Gastroesophageal sphincter (tissue), 4 donors: Measurements from ENCODE around the gene CSRP1. TPM values are rescaled to one million over a fixed set of nuclear protein-coding genes. Genes with fewer than 3 reads are reported as not detected.

ENCODE experiments used
- ATAC-seq: fragments of 150-250 bp; one replicate; pipeline ENCODE4 v1.9.1; 2016; ENCODE audit warnings: mild to moderate bottlenecking, moderate library complexity
- H3K27ac ChIP-seq, 4 donors: fragments of 200-600 bp; sonication (generic) in 3 of 4; 1 replicate in 3 of 4; 2 replicates in 1 of 4; pipeline ENCODE4 v1.5.1; 2016 to 2019
- H3K27me3 ChIP-seq: fragments of 200-600 bp; sonication (generic); one replicate; pipeline ENCODE4 v1.5.1; 2019
- H3K36me3 ChIP-seq, 2 donors: fragments of 200-600 bp; sonication (generic); one replicate each; pipeline ENCODE4 v1.5.1; 2019; ENCODE audit warnings: control low read depth in 1 of 2
- H3K4me1 ChIP-seq, 3 donors: fragments of 200-600 bp; sonication (generic); 1 replicate in 2 of 3; 2 replicates in 1 of 3; pipeline ENCODE4 v1.5.1; 2016 to 2019; ENCODE audit warnings: control low read depth in 2 of 3
- H3K4me3 ChIP-seq, 2 donors: fragments of 200-600 bp; sonication (generic); one replicate each; pipeline ENCODE4 v1.5.1; 2019; ENCODE audit warnings: mild to moderate bottlenecking in 1 of 2, moderate library complexity in 1 of 2
- H3K9me3 ChIP-seq, 3 donors: fragments of 200-600 bp; sonication (generic); one replicate each; pipeline ENCODE4 v1.5.1; 2017 to 2019; ENCODE audit warnings: control low read depth in 2 of 3
- CTCF ChIP-seq, 4 experiments: fragments of 200-600 bp in 2 of 4; fragments of 450-650 bp in 2 of 4; sonication (generic) in 1 of 4; IDR thresholded peaks; one replicate each; pipeline ENCODE4 v1.5.1; 2017 to 2019; ENCODE audit warnings: antibody characterized with exemption in 4 of 4, mild to moderate bottlenecking in 2 of 4, moderate library complexity in 2 of 4
- EP300 ChIP-seq: sonication (generic); formaldehyde crosslinking; IDR thresholded peaks from one replicate; pipeline ENCODE4 v1.6.1; 2017; ENCODE audit warnings: antibody characterized with exemption, mild to moderate bottlenecking
- POLR2A ChIP-seq, 2 donors: fragments of 450-650 bp; IDR thresholded peaks; one replicate each; pipeline ENCODE4 v1.6.1; 2017; ENCODE audit warnings: antibody characterized with exemption in 2 of 2, mild to moderate bottlenecking in 2 of 2, moderate library complexity in 1 of 2
- POLR2AphosphoS5 ChIP-seq: sonication (generic); formaldehyde crosslinking; IDR thresholded peaks from one replicate; pipeline ENCODE4 v1.6.1; 2017; ENCODE audit warnings: antibody characterized with exemption
- WGBS, 2 donors: methylation state at CpG; one replicate each; pipeline ENCODE4 v1.1.5; 2018; ENCODE audit warnings: low coverage in 1 of 2; 5-methylcytosine and 5-hydroxymethylcytosine counted together
- total RNA-seq, 4 donors: library from RNA; depleted of rRNA; stranded (reverse); fragments of >200 nt; gene quantifications; one replicate each; pipeline ENCODE4 v1.1.0, GENCODE V29; 2016

CSRP1 gene
- total RNA-seq, 4 donors from 2014 or later, result 4,484 to 9,179 (median 5,319) TPM

GRCh38 chr1:201491896-201492511 lies 14.9 kb downstream of the CSRP1 start:
- Histone ChIP-seq H3K36me3 (peaks cover 3 to 84% of the 10 kb centered on the region in 2 donors), H3K4me1 (peaks cover 66 to 100% (median 91%) of the 10 kb centered on the region in 3 donors), H3K27ac (peak overlapping the region; percentile 80 to 97 (median 97)), H3K27me3 (no peaks in the 10 kb centered on the region), H3K9me3 (no peaks in the 10 kb centered on the region), H3K4me3 (no peak overlapping the region)
- ATAC-seq, result no peak
- TF ChIP-seq EP300 (no peak), CTCF (IDR thresholded peaks at IDR 0.05) (no peak), POLR2A (IDR thresholded peaks at IDR 0.05) (no peak), POLR2AphosphoS5 (peak; percentile 49)
- 27 to 40% methylated on average over 2 of the region's 3 CpGs for WGBS, 2 donors

DNA sequence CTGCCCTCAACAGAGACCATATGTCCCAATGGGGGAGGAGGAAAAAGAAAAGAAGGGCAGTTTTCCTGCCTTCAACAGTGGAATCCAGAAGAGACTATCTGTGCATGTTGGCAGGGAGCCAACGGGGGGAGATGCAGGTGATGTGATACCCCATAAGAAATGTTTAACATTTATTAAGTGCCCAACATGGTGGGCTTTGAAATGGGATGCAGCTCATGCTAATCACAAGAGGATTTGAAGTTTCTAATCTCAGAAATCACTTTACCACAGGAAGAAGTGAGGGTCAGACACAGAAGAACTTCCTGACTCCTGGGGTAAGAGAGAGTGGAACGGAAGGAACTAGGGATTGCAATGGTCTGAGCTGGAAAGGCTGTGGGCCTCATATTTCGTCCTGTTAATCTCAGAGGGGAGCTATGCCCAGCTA lies 16.2 kb downstream of the CSRP1 start:
- H3K4me1 ChIP-seq, result peaks cover 58 to 100% (median 80%) of the 10 kb centered on the region in 3 donors
- no peaks in the 10 kb centered on the region for H3K27me3 ChIP-seq
- H3K36me3 ChIP-seq, result peaks cover 3 to 96% of the 10 kb centered on the region in 2 donors
- ATAC-seq, result no peak
- H3K27ac ChIP-seq, result peak overlapping the region; percentile 80 to 97 (median 97)
- H3K4me3 ChIP-seq, result no peak overlapping the region
- H3K9me3 ChIP-seq, result no peaks in the 10 kb centered on the region
- TF ChIP-seq POLR2AphosphoS5, result no peak
- no peak for TF ChIP-seq POLR2A (IDR thresholded peaks at IDR 0.05)
- TF ChIP-seq EP300, result no peak
- no peak for TF ChIP-seq CTCF (IDR thresholded peaks at IDR 0.05)
- 16 to 23% methylated on average over 3 of the region's 3 CpGs for WGBS, 2 donors

GRCh38 chr1:201489643-201490261 lies 17.2 kb downstream of the CSRP1 start:
- no peak for ATAC-seq
- Histone ChIP-seq H3K4me3 (no peak overlapping the region), H3K27me3 (no peaks in the 10 kb centered on the region), H3K4me1 (peaks cover 49 to 100% (median 70%) of the 10 kb centered on the region in 3 donors), H3K27ac (peak overlapping the region; percentile 80 to 97 (median 97)), H3K36me3 (peaks cover under 1 to 96% of the 10 kb centered on the region in 2 donors), H3K9me3 (no peaks in the 10 kb centered on the region)
- TF ChIP-seq CTCF (IDR thresholded peaks at IDR 0.05) (no peak), EP300 (no peak), POLR2AphosphoS5 (no peak), POLR2A (IDR thresholded peaks at IDR 0.05) (no peak)
- 42 to 72% methylated on average over 4 to 5 of the region's 6 CpGs for WGBS, 2 donors

DNA sequence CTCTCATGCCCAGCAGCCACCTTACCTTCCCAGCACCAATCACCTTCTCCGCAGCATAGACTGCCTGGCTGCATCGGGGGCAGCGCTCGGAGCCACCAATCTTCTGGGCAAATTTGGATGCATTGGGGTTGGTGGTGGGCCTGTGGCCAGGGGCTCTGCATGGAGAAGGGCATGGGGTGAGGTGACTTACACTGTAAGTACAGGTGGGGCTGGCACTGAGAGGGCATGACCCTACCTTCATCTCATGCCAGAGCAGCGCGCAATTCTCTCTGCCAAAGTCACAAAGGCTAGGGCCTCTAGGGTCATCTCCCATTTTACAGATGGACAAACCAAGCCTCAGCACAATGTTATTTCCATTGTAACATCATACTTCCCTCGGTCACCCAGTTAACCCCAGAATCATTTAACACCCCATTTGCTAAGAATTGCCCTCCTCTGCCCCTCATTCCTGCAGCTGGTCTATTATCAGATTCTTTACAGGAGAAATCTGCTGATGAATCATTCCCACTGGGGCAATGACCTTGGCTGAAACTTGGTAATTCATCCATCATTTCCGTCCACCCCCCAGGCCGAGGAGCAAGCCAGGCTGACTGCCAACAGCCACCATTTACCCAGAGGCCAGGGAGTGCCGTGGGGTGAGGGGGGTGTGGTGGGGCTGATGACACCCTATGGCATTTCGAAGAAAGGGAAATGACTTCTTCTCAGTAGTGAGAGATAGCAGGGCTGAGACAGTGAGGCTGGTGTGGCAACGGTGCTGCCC lies 17.9 kb downstream of the CSRP1 start:
- peak; percentile 66 for ATAC-seq
- Histone ChIP-seq H3K4me1 (peaks cover 44 to 99% (median 63%) of the 10 kb centered on the region in 3 donors), H3K27ac (peak overlapping the region; percentile 80 to 97 (median 97)), H3K9me3 (no peaks in the 10 kb centered on the region), H3K27me3 (no peaks in the 10 kb centered on the region), H3K4me3 (no peak overlapping the region), H3K36me3 (peaks cover 3 to 96% of the 10 kb centered on the region in 2 donors)
- TF ChIP-seq POLR2AphosphoS5, result peak; percentile 89
- TF ChIP-seq CTCF (IDR thresholded peaks at IDR 0.05), result no peak
- no peak for TF ChIP-seq POLR2A (IDR thresholded peaks at IDR 0.05)
- 29 to 54% methylated on average over 5 of the region's 12 CpGs for WGBS, 2 donors
